Tibial nerve (tissue), 4 donors: ENCODE data around the gene CD80. TPM values are rescaled to one million over a fixed set of nuclear protein-coding genes. Genes with fewer than 3 reads are reported as not detected.

ENCODE experiments used
- DNase-seq, 2 donors: peaks; one replicate each; pipeline ENCODE4 v3.0.0-alpha.2; 2019; ENCODE audit warnings: low spot score in 2 of 2
- H3K27ac ChIP-seq, 4 donors: fragments of 200-600 bp; sonication (generic) in 3 of 4; one replicate each; pipeline ENCODE4 v1.5.1; 2017 to 2019; ENCODE audit warnings: mild to moderate bottlenecking in 1 of 4
- H3K27me3 ChIP-seq, 2 donors: fragments of 200-600 bp; sonication (generic) in 1 of 2; one replicate each; pipeline versions ENCODE4 v1.5.1 to v1.6.0; 2017 to 2019
- H3K36me3 ChIP-seq, 3 donors: fragments of 200-600 bp; sonication (generic); one replicate each; pipeline ENCODE4 v1.5.1; 2018 to 2019
- H3K4me1 ChIP-seq, 4 donors: fragments of 200-600 bp; sonication (generic) in 3 of 4; one replicate each; pipeline ENCODE4 v1.5.1; 2017 to 2019
- H3K4me3 ChIP-seq, 4 donors: fragments of 200-600 bp; sonication (generic) in 3 of 4; one replicate each; pipeline ENCODE4 v1.5.1; 2017 to 2019; ENCODE audit warnings: mild to moderate bottlenecking in 1 of 4, moderate library complexity in 1 of 4
- H3K9me3 ChIP-seq, 4 donors: fragments of 200-600 bp; sonication (generic) in 3 of 4; one replicate each; pipeline ENCODE4 v1.5.1; 2017 to 2019
- CTCF ChIP-seq, 5 experiments: fragments of 200-600 bp in 3 of 5; fragments of 450-650 bp in 2 of 5; sonication (generic) in 3 of 5; IDR thresholded peaks; one replicate each; pipeline ENCODE4 v1.5.1; 2016 to 2019; ENCODE audit warnings: antibody characterized with exemption in 5 of 5, mild to moderate bottlenecking in 3 of 5, moderate library complexity in 2 of 5
- EP300 ChIP-seq, 2 donors: sonication (generic); formaldehyde crosslinking; IDR thresholded peaks; one replicate each; pipeline ENCODE4 v1.6.1; 2017; ENCODE audit warnings: antibody characterized with exemption in 2 of 2, mild to moderate bottlenecking in 1 of 2
- POLR2A ChIP-seq, 2 donors: fragments of 450-650 bp; IDR thresholded peaks; one replicate each; pipeline ENCODE4 v1.6.1; 2017; ENCODE audit warnings: antibody characterized with exemption in 2 of 2, mild to moderate bottlenecking in 2 of 2, moderate library complexity in 2 of 2
- WGBS, 2 donors: methylation state at CpG; one replicate each; pipeline ENCODE4 v1.1.5; 2018; 5-methylcytosine and 5-hydroxymethylcytosine counted together
- total RNA-seq, 4 donors: library from RNA; depleted of rRNA; stranded (reverse); fragments of >200 nt; gene quantifications; one replicate each; pipeline ENCODE4 v1.1.0, GENCODE V29; 2016

CD80 gene
- total RNA-seq, 4 donors from 2014 or later, result not detected

- no peaks in the 10 kb centered on the region for H3K9me3 ChIP-seq
- TF ChIP-seq CTCF (IDR thresholded peaks at IDR 0.05) (no peak), POLR2A (IDR thresholded peaks at IDR 0.05) (no peak), EP300 (IDR thresholded peaks at IDR 0.05) (no peak)
- 57 to 62% methylated on average over 6 of the region's 6 CpGs for WGBS, 2 donors
- DNase-seq, result no peak
- H3K27ac ChIP-seq, result no peak overlapping the region
- peaks cover 0 to 39% (median 0%) of the 10 kb centered on the region in 3 donors for H3K36me3 ChIP-seq
- H3K4me3 ChIP-seq, result no peak overlapping the region
- H3K27me3 ChIP-seq, result no peaks in the 10 kb centered on the region
- H3K4me1 ChIP-seq, result no peaks in the 10 kb centered on the region
These were observed 29.8 kb upstream of the CD80 start for GRCh38 chr3:119589102-119589773.

- DNase-seq, result peak; percentile 39 to 45
These were observed 28.7 kb upstream of the CD80 start for GRCh38 chr3:119588112-119588511.

GRCh38 chr3:119586733-119587172 is 27.3 kb upstream of the CD80 start:
- Histone ChIP-seq H3K4me3 (no peak overlapping the region), H3K36me3 (peaks cover 0 to 61% (median 0%) of the 10 kb centered on the region in 3 donors), H3K27me3 (no peaks in the 10 kb centered on the region), H3K4me1 (no peaks in the 10 kb centered on the region), H3K9me3 (no peaks in the 10 kb centered on the region), H3K27ac (no peak overlapping the region)
- DNase-seq, result no peak
- 56 to 80% methylated on average over 3 of the region's 3 CpGs for WGBS, 2 donors
- TF ChIP-seq POLR2A (IDR thresholded peaks at IDR 0.05) (no peak), CTCF (IDR thresholded peaks at IDR 0.05) (no peak), EP300 (IDR thresholded peaks at IDR 0.05) (no peak)

More at GRCh38 chr3:119588112-119588511, 28.7 kb upstream of the CD80 start:
- Histone ChIP-seq H3K4me3 (no peak overlapping the region), H3K9me3 (no peaks in the 10 kb centered on the region), H3K4me1 (no peaks in the 10 kb centered on the region), H3K36me3 (peaks cover 0 to 48% (median 0%) of the 10 kb centered on the region in 3 donors), H3K27ac (no peak overlapping the region), H3K27me3 (no peaks in the 10 kb centered on the region)
- no peak for TF ChIP-seq POLR2A (IDR thresholded peaks at IDR 0.05)
- peak in 1 of 2 donors; percentile 37 for TF ChIP-seq EP300 (IDR thresholded peaks at IDR 0.05)
- TF ChIP-seq CTCF (IDR thresholded peaks at IDR 0.05), result no peak
- 67 to 75% methylated on average over 3 of the region's 3 CpGs for WGBS, 2 donors

GRCh38 chr3:119585856-119586570 is 26.6 kb upstream of the CD80 start:
- Histone ChIP-seq H3K4me1 (peaks cover 0 to 6% (median 0%) of the 10 kb centered on the region in 4 donors), H3K27ac (no peak overlapping the region), H3K27me3 (no peaks in the 10 kb centered on the region), H3K36me3 (peaks cover 0 to 63% (median 0%) of the 10 kb centered on the region in 3 donors), H3K9me3 (no peaks in the 10 kb centered on the region), H3K4me3 (no peak overlapping the region)
- 88 to 94% methylated on average over 8 to 11 of the region's 11 CpGs for WGBS, 2 donors
- TF ChIP-seq POLR2A (IDR thresholded peaks at IDR 0.05) (no peak), CTCF (IDR thresholded peaks at IDR 0.05) (no peak), EP300 (IDR thresholded peaks at IDR 0.05) (no peak)
- DNase-seq, result no peak

- Histone ChIP-seq H3K4me1 (peaks cover 0 to 13% (median 0%) of the 10 kb centered on the region in 4 donors), H3K27ac (no peak overlapping the region), H3K4me3 (no peak overlapping the region), H3K9me3 (no peaks in the 10 kb centered on the region), H3K27me3 (no peaks in the 10 kb centered on the region), H3K36me3 (peaks cover 0 to 63% (median 0%) of the 10 kb centered on the region in 3 donors)
- TF ChIP-seq EP300 (IDR thresholded peaks at IDR 0.05) (no peak), CTCF (IDR thresholded peaks at IDR 0.05) (no peak), POLR2A (IDR thresholded peaks at IDR 0.05) (no peak)
- no peak for DNase-seq
- 91 to 97% methylated on average over 10 of the region's 10 CpGs for WGBS, 2 donors
These were observed 25.8 kb upstream of the CD80 start for GRCh38 chr3:119585208-119585607.
